Measurements from ENCODE around the gene CAMKV. TPM values are rescaled to one million over a fixed set of nuclear protein-coding genes. Genes with fewer than 3 reads are reported as not detected.

The CAMKV gene
- total RNA-seq, 1 donor from 2014 or later: not detected

DNA sequence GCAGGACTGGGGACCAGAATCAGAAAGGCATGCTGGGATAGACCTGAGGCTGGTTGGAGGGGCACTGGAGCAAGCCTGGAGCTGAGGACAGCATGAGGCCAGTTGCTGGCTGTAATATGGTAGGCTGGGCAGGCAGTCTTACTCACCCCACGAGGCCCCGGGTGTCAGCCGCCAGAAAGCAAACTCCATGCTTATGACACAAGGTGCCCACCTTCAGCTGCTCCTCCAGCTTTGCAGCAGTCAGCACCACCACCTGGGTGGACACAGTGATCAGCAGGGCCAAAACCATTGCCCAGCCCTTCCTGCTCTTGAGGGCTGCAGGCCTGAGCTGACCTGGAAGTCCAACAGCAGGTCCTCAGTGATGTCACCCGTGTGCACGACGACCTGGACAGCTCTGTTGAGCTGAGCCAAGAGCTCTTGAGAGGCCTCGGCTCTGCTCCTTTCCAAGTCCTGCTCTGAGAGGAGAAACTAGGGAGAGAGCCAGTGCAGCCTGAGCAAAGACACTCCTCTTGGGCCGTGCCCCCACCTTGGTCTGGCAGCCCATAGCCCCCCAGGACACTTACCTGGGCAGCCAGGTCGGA lies 56.7 kb downstream of the CAMKV start:
- ATAC-seq (ENCODE audit: poor library complexity): peak; percentile 70
- intact Hi-C loops (cut with DNase I): no loop called here
- DNase-seq: no peak

Other genes with a start within 250 kb of the CAMKV start
- gene APEH, start 195.6 kb downstream of the CAMKV start, total RNA-seq: 103 TPM
- gene MST1, start 180.4 kb downstream of the CAMKV start, total RNA-seq: 3.7 TPM
- 47.9 TPM for gene RNF123, start 180.3 kb downstream of the CAMKV start, total RNA-seq
- not detected for gene AMIGO3, start 150.2 kb downstream of the CAMKV start, total RNA-seq
- 15.7 TPM for gene GMPPB, start 146.0 kb downstream of the CAMKV start, total RNA-seq
- gene IP6K1, start 83.4 kb downstream of the CAMKV start, total RNA-seq: 14.8 TPM
- not detected for gene CDHR4, start 70.0 kb downstream of the CAMKV start, total RNA-seq
- 2.9 TPM for gene INKA1, start 66.6 kb downstream of the CAMKV start, total RNA-seq
- 19.7 TPM for gene UBA7, start 56.0 kb downstream of the CAMKV start, total RNA-seq
- 1.7 TPM for gene TRAIP, start 13.3 kb downstream of the CAMKV start, total RNA-seq
- 1.5 TPM for gene MST1R, start 34.0 kb upstream of the CAMKV start, total RNA-seq
- gene MON1A, start 59.9 kb upstream of the CAMKV start, total RNA-seq: 7.8 TPM
- 43.0 TPM for gene RBM6, start 70.2 kb upstream of the CAMKV start, total RNA-seq
- gene RBM5, start 219.0 kb upstream of the CAMKV start, total RNA-seq: 56.7 TPM

All from Right ventricle myocardium superior (tissue), 1 donor.